SK-N-SH (cell line): ENCODE results near the gene EFHD1. TPM values are rescaled to one million over a fixed set of nuclear protein-coding genes. Genes with fewer than 3 reads are reported as not detected.

Experiments used
- CTCF ChIA-PET: fragments of 300-600, 350-600 bp; formaldehyde crosslinking; extraction: SDS; loops from one replicate; lab custom pipeline; 2021; lab: Yijun Ruan, JAX
- POLR2A ChIA-PET: fragments of 350-600 bp; sonication (Branson Sonifier 250); formaldehyde crosslinking; extraction: SDS; loops from one replicate; lab custom pipeline; 2020; ENCODE audit warnings: antibody characterized with exemption, inconsistent platforms; lab: Yijun Ruan, JAX
- DNase-seq: peaks from one replicate; pipeline ENCODE4 v3.0.0; 2012
- H2AFZ ChIP-seq: fragments of 200-600 bp; sonication (generic); 2 replicates; pipeline ENCODE4 v1.8.1; 2016; ENCODE audit warnings: antibody characterized with exemption, mild to moderate bottlenecking, low read depth
- H3F3A ChIP-seq: fragments of 200-600 bp; sonication (generic); replicated peaks from 2 replicates; pipeline ENCODE3; 2016; ENCODE audit warnings: antibody characterized with exemption, mild to moderate bottlenecking; ENCODE audit not compliant: insufficient read depth
- H3K27ac ChIP-seq, 2 experiments: fragments of 200-500 bp in 1 of 2; fragments of 200-600 bp in 1 of 2; sonication (Bioruptor generic) in 1 of 2; sonication (generic), shearing (Covaris generic) in 1 of 2; 2 replicates each; pipeline versions ENCODE4 v1.5.1 to v1.6.1; 2014 to 2016; ENCODE audit warnings: low read depth in 2 of 2, inconsistent platforms in 1 of 2, low read length in 1 of 2, mild to moderate bottlenecking in 1 of 2, mixed read lengths in 1 of 2
- H3K27me3 ChIP-seq: fragments of 200-600 bp; sonication (generic), shearing (Covaris generic); 2 replicates; pipeline ENCODE4 v1.6.1; 2016; ENCODE audit warnings: mixed run types; ENCODE audit not compliant: insufficient read depth
- H3K36me3 ChIP-seq, 2 experiments: fragments of 200-500 bp in 1 of 2; fragments of 200-600 bp in 1 of 2; sonication (Bioruptor generic) in 1 of 2; sonication (generic) in 1 of 2; replicated peaks in 1 of 2; 2 replicates each; pipeline versions ENCODE3 to v1.5.1; 2014 to 2016; ENCODE audit warnings: low read length in 1 of 2, mild to moderate bottlenecking in 1 of 2; ENCODE audit not compliant: insufficient read depth in 2 of 2, control insufficient read depth in 1 of 2
- H3K4me1 ChIP-seq, 2 experiments: fragments of 200-500 bp in 1 of 2; fragments of 200-600 bp in 1 of 2; sonication (Bioruptor generic) in 1 of 2; sonication (generic), shearing (Covaris generic) in 1 of 2; 2 replicates each; pipeline versions ENCODE4 v1.5.1 to v1.6.1; 2014 to 2016; ENCODE audit warnings: low read depth in 1 of 2, low read length in 1 of 2, mixed run types in 1 of 2; ENCODE audit not compliant: insufficient read depth in 2 of 2, control insufficient read depth in 1 of 2
- H3K4me2 ChIP-seq: fragments of 200-600 bp; sonication (generic), shearing (Covaris generic); 2 replicates; pipeline ENCODE4 v1.6.1; 2017; ENCODE audit warnings: mixed run types
- H3K4me3 ChIP-seq, 2 experiments: fragments of 200-500 bp in 1 of 2; fragments of 200-600 bp in 1 of 2; sonication (Bioruptor generic) in 1 of 2; sonication (generic), shearing (Covaris generic) in 1 of 2; 2 replicates each; pipeline versions ENCODE4 v1.5.1 to v1.8.1; 2014 to 2016; ENCODE audit warnings: low read depth in 2 of 2, inconsistent platforms in 1 of 2, low read length in 1 of 2, mild to moderate bottlenecking in 1 of 2, mixed read lengths in 1 of 2, moderate library complexity in 1 of 2
- H3K79me2 ChIP-seq: fragments of 200-600 bp; sonication (generic); 2 replicates; pipeline ENCODE4 v1.8.1; 2017; ENCODE audit warnings: mild to moderate bottlenecking; ENCODE audit not compliant: insufficient read depth
- H3K9ac ChIP-seq: fragments of 200-600 bp; sonication (generic); 2 replicates; pipeline ENCODE4 v1.6.1; 2017; ENCODE audit warnings: mixed run types
- H3K9me2 ChIP-seq: fragments of 200-600 bp; sonication (generic); 2 replicates; pipeline ENCODE4 v1.6.1; 2017; ENCODE audit warnings: mixed run types
- H3K9me3 ChIP-seq: fragments of 200-600 bp; sonication (generic); 2 replicates; pipeline ENCODE4 v1.6.1; 2017; ENCODE audit warnings: mixed run types, mild to moderate bottlenecking, moderate library complexity
- H4K20me1 ChIP-seq: fragments of 200-600 bp; sonication (generic); 2 replicates; pipeline ENCODE4 v1.6.1; 2017; ENCODE audit warnings: mild to moderate bottlenecking, mixed run types; ENCODE audit not compliant: insufficient read depth
- ELF1 ChIP-seq: IDR thresholded peaks from 2 replicates; pipeline ENCODE4 v1.4.0; 2012
- EP300 ChIP-seq, 2 experiments: IDR thresholded peaks; 2 replicates each; pipeline versions ENCODE4 v1.4.0 to v1.6.1; 2012; ENCODE audit warnings: borderline replicate concordance in 1 of 2, low read depth in 1 of 2, low read length in 1 of 2
- FOXJ3 ChIP-seq: sonication (generic); formaldehyde crosslinking; IDR thresholded peaks from 2 replicates; pipeline ENCODE4 v1.5.1; 2020; ENCODE audit warnings: mild to moderate bottlenecking, missing genetic modification reagents
- GABPA ChIP-seq: IDR thresholded peaks from 2 replicates; pipeline ENCODE4 v1.4.0; 2012; ENCODE audit warnings: low read depth, mild to moderate bottlenecking
- NRF1 ChIP-seq: IDR thresholded peaks from 2 replicates; pipeline ENCODE4 v1.6.1; 2012; ENCODE audit warnings: low read depth, mild to moderate bottlenecking, low read length
- RAD21 ChIP-seq: IDR thresholded peaks from 2 replicates; pipeline ENCODE4 v1.6.1; 2012; ENCODE audit warnings: mild to moderate bottlenecking, low read length
- RFX5 ChIP-seq: IDR thresholded peaks from 2 replicates; pipeline ENCODE4 v1.6.1; 2012; ENCODE audit warnings: mild to moderate bottlenecking, improper control_type of control experiment, low read length
- TEAD4 ChIP-seq: IDR thresholded peaks from 2 replicates; pipeline ENCODE4 v1.4.0; 2012; ENCODE audit warnings: mild to moderate bottlenecking, borderline replicate concordance; ENCODE audit not compliant: insufficient read depth
- YY1 ChIP-seq: IDR thresholded peaks from 2 replicates; pipeline ENCODE4 v1.4.0; 2012; ENCODE audit warnings: low read depth, mild to moderate bottlenecking
- WGBS: methylation state at CpG from one replicate; pipeline ENCODE4 v1.1.6; 2017; ENCODE audit warnings: low lambda C conversion rate; 5-methylcytosine and 5-hydroxymethylcytosine counted together
- polyA plus RNA-seq, 3 experiments: library from polyadenylated mRNA; depleted of rRNA; stranded (reverse); fragments of >200 nt; gene quantifications; 2 replicates each; pipeline ENCODE4 v1.2.3, GENCODE V29; 2012
- TF ChIP-seq, protein P1 (sequence below): IDR thresholded peaks from 2 replicates; pipeline ENCODE4 v1.6.1; 2012; ENCODE audit warnings: mild to moderate bottlenecking, low read depth, low read length, moderate library complexity
- TF ChIP-seq, protein P2 (sequence below): IDR thresholded peaks from 2 replicates; pipeline ENCODE4; 2012
- TF ChIP-seq, protein P3 (sequence below): fragments of 150-350 bp; IDR thresholded peaks from 2 replicates; pipeline ENCODE4 v1.6.1; 2017; ENCODE audit warnings: antibody characterized with exemption, low read length, low read depth, borderline replicate concordance

Gene EFHD1
- polyA plus RNA-seq, 1 of the 3 experiments (the other 2 are of a cell fraction), result not detected

DNA sequence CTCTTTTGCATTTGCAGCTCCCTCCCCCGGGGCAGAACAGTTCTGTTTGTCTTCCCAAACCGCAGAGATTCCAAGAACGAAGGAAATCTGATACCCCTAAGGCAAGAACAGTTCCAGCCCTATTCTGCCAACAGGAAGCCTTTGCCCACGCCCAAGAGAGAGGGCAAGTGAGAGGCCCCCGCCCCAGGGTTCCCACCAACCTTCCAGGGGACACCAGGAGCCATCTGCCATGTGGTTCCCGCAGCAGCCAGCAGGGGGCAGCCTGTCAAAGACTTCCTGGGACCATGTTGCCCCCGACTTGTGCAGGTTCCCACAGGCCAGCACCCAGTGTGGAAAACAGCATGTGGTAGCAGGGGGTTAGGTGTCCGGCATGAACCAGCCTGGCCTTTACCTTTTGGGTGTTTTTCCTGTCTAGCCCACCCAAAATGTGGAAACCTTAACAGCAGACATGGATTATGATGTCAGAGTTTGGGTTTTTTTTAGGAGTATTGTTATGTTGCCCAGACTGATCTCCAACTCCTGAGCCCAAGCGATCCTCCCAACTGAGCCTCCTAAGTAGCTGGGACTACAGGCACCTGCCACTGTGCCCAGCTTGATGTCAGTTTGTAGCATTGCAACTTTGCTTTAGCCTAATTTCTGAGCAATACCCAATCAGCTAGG is 21.7 kb upstream of the EFHD1 start (continued):
- TF ChIP-seq, protein P1, sequence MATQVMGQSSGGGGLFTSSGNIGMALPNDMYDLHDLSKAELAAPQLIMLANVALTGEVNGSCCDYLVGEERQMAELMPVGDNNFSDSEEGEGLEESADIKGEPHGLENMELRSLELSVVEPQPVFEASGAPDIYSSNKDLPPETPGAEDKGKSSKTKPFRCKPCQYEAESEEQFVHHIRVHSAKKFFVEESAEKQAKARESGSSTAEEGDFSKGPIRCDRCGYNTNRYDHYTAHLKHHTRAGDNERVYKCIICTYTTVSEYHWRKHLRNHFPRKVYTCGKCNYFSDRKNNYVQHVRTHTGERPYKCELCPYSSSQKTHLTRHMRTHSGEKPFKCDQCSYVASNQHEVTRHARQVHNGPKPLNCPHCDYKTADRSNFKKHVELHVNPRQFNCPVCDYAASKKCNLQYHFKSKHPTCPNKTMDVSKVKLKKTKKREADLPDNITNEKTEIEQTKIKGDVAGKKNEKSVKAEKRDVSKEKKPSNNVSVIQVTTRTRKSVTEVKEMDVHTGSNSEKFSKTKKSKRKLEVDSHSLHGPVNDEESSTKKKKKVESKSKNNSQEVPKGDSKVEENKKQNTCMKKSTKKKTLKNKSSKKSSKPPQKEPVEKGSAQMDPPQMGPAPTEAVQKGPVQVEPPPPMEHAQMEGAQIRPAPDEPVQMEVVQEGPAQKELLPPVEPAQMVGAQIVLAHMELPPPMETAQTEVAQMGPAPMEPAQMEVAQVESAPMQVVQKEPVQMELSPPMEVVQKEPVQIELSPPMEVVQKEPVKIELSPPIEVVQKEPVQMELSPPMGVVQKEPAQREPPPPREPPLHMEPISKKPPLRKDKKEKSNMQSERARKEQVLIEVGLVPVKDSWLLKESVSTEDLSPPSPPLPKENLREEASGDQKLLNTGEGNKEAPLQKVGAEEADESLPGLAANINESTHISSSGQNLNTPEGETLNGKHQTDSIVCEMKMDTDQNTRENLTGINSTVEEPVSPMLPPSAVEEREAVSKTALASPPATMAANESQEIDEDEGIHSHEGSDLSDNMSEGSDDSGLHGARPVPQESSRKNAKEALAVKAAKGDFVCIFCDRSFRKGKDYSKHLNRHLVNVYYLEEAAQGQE, result no peak
- no peak for TF ChIP-seq ELF1
- no peak for TF ChIP-seq FOXJ3
- peak; percentile 40 for TF ChIP-seq RAD21

DNA sequence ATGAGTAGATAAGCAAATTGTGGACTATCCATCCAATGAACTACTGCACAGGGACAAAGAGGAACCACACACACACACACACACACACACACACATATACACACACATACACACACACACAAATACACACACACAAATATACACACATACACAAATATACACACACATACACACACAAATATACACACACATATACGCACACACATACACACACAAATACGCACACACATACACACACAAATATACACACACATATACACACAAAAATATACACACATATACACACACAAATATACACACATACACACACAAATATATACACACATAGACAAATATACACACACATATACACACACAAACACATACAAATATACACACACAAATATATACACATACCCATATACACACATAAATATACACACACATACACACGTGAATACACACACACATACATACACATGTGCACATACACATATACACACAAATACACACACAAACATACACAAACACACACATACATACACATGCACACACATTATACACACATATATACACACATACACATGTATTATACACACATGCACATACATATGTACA is 19.8 kb upstream of the EFHD1 start:
- H3K27ac ChIP-seq, result no peak overlapping the region
- H3K4me3 ChIP-seq, result no peak overlapping the region
- no peaks in the 10 kb centered on the region for H3K79me2 ChIP-seq
- no peaks in the 10 kb centered on the region for H3K27me3 ChIP-seq
- H2AFZ ChIP-seq, result no peak overlapping the region
- no peaks in the 10 kb centered on the region for H3K9me3 ChIP-seq
- no peak overlapping the region for H3K9ac ChIP-seq
- H3K4me1 ChIP-seq, result no peaks in the 10 kb centered on the region
- ChIA-PET POLR2A (no interaction called here), CTCF (interaction anchor here (1.0 kb wide), 1 partner anchor 8 kb away, joined by 3 read pairs; no protein-coding TSS in a partner anchor)
- 47% methylated on average over 3 of the region's 3 CpGs for WGBS
- H3K36me3 ChIP-seq, result no peaks in the 10 kb centered on the region
- H3F3A ChIP-seq, result no peaks in the 10 kb centered on the region
- H4K20me1 ChIP-seq, result no peaks in the 10 kb centered on the region
- no peaks in the 10 kb centered on the region for H3K9me2 ChIP-seq
- TF ChIP-seq GABPA (no peak), NRF1 (no peak), YY1 (no peak), EP300 (IDR thresholded peaks at IDR 0.05; ENCODE audit: borderline replicate concordance in 1 of 2, low read depth in 1 of 2, low read length in 1 of 2) (no peak), RFX5 (no peak), TEAD4 (no peak)
- TF ChIP-seq, protein P2, sequence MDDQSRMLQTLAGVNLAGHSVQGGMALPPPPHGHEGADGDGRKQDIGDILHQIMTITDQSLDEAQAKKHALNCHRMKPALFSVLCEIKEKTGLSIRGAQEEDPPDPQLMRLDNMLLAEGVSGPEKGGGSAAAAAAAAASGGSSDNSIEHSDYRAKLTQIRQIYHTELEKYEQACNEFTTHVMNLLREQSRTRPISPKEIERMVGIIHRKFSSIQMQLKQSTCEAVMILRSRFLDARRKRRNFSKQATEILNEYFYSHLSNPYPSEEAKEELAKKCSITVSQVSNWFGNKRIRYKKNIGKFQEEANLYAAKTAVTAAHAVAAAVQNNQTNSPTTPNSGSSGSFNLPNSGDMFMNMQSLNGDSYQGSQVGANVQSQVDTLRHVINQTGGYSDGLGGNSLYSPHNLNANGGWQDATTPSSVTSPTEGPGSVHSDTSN, result no peak
- TF ChIP-seq, protein P3, sequence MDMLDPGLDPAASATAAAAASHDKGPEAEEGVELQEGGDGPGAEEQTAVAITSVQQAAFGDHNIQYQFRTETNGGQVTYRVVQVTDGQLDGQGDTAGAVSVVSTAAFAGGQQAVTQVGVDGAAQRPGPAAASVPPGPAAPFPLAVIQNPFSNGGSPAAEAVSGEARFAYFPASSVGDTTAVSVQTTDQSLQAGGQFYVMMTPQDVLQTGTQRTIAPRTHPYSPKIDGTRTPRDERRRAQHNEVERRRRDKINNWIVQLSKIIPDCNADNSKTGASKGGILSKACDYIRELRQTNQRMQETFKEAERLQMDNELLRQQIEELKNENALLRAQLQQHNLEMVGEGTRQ, result no peak
- no peak overlapping the region for H3K4me2 ChIP-seq
- no peak for DNase-seq
